Stimulated activated CD4-positive, alpha-beta T cell treated with anti-CD3 and anti-CD28 coated beads, Interleukin-1b, Interleukin-23, amount 100 ng/mL, for 24 hours (primary cell): ENCODE results near the gene FRMD5.
"Not testable (repeated sequence)": the region's sequence is repeated elsewhere in the genome, so short reads cannot be mapped to it uniquely, and the experiment has no call there.

ENCODE experiments used
- DNase-seq, 4 experiments: peaks; one replicate each; pipeline ENCODE4 v3.0.0-alpha.2; 2020; ENCODE audit warnings: low read depth in 4 of 4, low spot score in 1 of 4

The FRMD5 gene

GRCh38 chr15:44195151-44195740 lies at the start of gene FRMD5:
Gene FRMD5, minus strand, starts transcription at chr15:44195271.
- DNase-seq, result peak; percentile 54 to 84 (median 74)

GRCh38 chr15:44243829-44244228 lies 48.8 kb upstream of the FRMD5 start:
- no peak for DNase-seq

GRCh38 chr15:44243141-44243540 lies 48.1 kb upstream of the FRMD5 start:
- no peak for DNase-seq

GRCh38 chr15:44231842-44232241 lies 36.8 kb upstream of the FRMD5 start:
- no peak for DNase-seq

- not testable (repeated sequence) for DNase-seq
Observed at GRCh38 chr15:44229301-44229700, 34.2 kb upstream of the FRMD5 start.

GRCh38 chr15:44227584-44227983 lies 32.5 kb upstream of the FRMD5 start:
- no peak for DNase-seq

GRCh38 chr15:44227001-44227400 lies 31.9 kb upstream of the FRMD5 start:
- not testable (repeated sequence) for DNase-seq

- no peak for DNase-seq
Observed at GRCh38 chr15:44222478-44222877, 27.4 kb upstream of the FRMD5 start.

- DNase-seq, result no peak
Observed at GRCh38 chr15:44219073-44219472, 24.0 kb upstream of the FRMD5 start.

- DNase-seq, result no peak
Observed at GRCh38 chr15:44216958-44217357, 21.9 kb upstream of the FRMD5 start.

GRCh38 chr15:44215594-44215993 lies 20.5 kb upstream of the FRMD5 start:
- DNase-seq, result no peak

- no peak for DNase-seq
Observed at GRCh38 chr15:44208956-44209355, 13.9 kb upstream of the FRMD5 start.

- DNase-seq, result no peak
Observed at GRCh38 chr15:44207643-44208042, 12.6 kb upstream of the FRMD5 start.

- no peak for DNase-seq
Observed at GRCh38 chr15:44199393-44199792, 4.3 kb upstream of the FRMD5 start.

- peak in 3 of 4 experiments; percentile 2 to 20 (median 8) for DNase-seq
Observed at GRCh38 chr15:44194323-44195150, 534 bp downstream of the FRMD5 start.

GRCh38 chr15:44193651-44194322 lies 1.3 kb downstream of the FRMD5 start:
- DNase-seq, result no peak

- no peak for DNase-seq
Observed at GRCh38 chr15:44188795-44189194, 6.3 kb downstream of the FRMD5 start.

GRCh38 chr15:44186705-44187104 lies 8.4 kb downstream of the FRMD5 start:
- DNase-seq, result no peak

- no peak for DNase-seq
Observed at GRCh38 chr15:44183363-44183762, 11.7 kb downstream of the FRMD5 start.

- DNase-seq, result no peak
Observed at GRCh38 chr15:44181410-44181809, 13.7 kb downstream of the FRMD5 start.

- DNase-seq, result no peak
Observed at GRCh38 chr15:44177139-44177538, 17.9 kb downstream of the FRMD5 start.

- no peak for DNase-seq
Observed at GRCh38 chr15:44173813-44174212, 21.3 kb downstream of the FRMD5 start.
